AG09309 (cell line): ENCODE data around the gene MYO18A.

ENCODE experiments used
- DNase-seq: peaks from one replicate; pipeline ENCODE4 v3.0.0-alpha.2; 2010; ENCODE audit warnings: low read depth
- H3K4me3 ChIP-seq: 2 replicates; pipeline ENCODE4 v1.5.1; 2011; ENCODE audit warnings: mild to moderate bottlenecking, low read depth, low read length, moderate library complexity; ENCODE audit not compliant: control insufficient read depth
- TF ChIP-seq, protein P1 (sequence below): IDR thresholded peaks from 2 replicates; pipeline ENCODE4 v1.5.1; 2011; ENCODE audit warnings: mild to moderate bottlenecking, low read depth, low read length, inconsistent platforms; ENCODE audit not compliant: insufficient read depth, control insufficient read depth; ENCODE audit errors: missing control alignments

MYO18A gene

DNA sequence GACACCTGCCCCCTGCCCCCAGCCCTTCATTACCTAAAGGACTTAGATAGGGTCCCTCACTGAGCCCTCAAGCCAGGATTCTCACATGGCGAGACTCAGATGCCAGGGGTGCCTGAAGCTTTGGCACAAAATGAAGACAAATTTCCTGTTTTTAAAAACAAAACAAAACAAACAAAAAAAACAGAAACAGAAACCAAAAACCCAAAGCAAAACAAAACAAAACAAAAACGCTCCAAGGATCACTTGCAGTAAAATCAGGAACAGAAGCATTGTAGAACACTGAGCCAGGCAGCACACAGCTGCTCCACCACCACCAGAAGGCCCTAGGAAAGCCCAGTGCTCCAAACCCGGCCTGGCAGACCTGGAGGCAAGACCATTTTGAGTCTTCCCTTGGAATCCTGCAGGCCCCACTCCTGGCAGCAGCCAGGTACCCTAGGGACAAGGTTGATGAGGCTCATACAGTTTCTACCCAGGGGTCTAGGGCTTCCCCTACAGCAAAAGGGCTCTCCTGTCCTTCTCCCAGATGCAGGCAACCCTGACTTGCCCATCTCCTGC, 20.8 kb downstream of the MYO18A start:
- DNase-seq: no peak
- TF ChIP-seq, protein P1, sequence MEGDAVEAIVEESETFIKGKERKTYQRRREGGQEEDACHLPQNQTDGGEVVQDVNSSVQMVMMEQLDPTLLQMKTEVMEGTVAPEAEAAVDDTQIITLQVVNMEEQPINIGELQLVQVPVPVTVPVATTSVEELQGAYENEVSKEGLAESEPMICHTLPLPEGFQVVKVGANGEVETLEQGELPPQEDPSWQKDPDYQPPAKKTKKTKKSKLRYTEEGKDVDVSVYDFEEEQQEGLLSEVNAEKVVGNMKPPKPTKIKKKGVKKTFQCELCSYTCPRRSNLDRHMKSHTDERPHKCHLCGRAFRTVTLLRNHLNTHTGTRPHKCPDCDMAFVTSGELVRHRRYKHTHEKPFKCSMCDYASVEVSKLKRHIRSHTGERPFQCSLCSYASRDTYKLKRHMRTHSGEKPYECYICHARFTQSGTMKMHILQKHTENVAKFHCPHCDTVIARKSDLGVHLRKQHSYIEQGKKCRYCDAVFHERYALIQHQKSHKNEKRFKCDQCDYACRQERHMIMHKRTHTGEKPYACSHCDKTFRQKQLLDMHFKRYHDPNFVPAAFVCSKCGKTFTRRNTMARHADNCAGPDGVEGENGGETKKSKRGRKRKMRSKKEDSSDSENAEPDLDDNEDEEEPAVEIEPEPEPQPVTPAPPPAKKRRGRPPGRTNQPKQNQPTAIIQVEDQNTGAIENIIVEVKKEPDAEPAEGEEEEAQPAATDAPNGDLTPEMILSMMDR: no peak
- H3K4me3 ChIP-seq: no peak overlapping the region

DNA sequence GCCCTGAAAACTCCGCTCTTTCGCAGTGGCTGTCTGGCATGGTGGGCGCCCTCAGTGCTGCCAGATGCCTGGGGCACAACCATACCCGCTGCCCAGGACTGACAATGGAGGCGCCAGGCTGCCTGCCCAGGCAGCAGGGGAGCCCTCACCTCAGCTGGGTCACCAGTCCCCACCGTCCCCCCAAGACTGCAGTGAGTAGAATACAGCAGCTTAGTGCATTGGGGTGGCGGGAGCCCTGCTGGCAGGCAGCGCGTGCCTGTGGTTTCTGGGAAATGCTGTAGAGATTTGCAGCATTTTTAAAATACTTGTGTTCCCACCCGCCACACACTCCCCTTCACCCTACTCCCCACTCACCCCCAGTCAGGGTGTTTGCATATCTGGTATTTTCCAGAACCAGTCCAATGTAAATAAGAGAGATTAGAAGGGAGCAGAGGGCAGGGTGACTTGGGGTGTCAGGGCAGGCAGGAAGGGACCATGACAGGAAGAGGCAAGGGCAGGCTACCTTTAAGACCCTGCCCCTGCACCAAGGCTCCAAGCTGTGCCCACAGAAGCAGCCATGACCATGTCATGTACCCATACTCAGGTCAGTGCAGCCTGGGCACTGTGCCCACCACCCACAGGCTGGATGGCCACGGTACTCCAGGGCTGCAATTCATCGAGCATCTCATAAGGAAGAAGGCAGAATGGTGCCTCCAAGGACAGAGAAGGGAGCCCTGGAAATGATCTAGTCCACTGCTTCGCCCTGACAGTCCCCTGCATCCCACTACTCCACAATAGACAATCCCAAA, 21.5 kb downstream of the MYO18A start:
- no peak overlapping the region for H3K4me3 ChIP-seq
- TF ChIP-seq, protein P1: no peak
- DNase-seq: no peak

DNA sequence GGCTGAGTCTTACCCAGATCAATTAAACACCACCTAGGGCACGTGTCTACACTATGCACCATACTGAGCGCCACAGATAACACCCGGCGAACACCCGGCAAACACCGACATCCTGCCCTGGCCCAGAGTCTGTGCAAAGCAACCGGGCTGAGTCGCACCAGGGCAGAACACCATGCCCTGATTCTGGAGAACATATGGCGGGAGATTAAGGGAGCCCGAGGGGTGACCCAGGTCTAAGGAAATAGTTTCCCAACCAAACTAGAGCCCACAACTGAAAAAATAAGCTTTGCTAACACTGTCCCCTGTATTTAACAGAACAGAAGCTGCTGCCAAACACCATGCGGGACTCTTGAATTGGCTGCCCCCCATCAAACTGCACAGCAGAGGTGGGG, 22.1 kb downstream of the MYO18A start:
- DNase-seq: no peak
- TF ChIP-seq, protein P1: no peak
- no peak overlapping the region for H3K4me3 ChIP-seq

DNA sequence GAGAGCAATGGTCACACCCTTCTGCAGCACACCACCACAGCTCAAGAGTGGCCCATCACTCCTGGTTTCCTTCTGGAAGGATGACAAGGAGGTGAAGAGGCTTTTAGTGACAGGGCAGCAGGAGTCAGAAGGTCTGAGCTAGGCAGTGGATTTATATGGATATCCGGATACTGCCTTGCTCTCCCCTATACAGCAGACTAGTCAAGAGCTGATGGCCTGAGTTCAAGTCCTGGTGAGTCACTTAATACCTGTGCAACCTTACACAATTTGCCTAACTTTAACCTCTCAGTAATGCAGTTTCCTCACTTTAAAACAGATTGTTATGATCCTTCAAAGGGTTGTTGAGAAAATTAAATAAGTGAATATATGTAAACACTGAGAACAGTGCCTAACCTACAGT, 22.9 kb downstream of the MYO18A start:
- TF ChIP-seq, protein P1: no peak
- H3K4me3 ChIP-seq: no peak overlapping the region
- no peak for DNase-seq

DNA sequence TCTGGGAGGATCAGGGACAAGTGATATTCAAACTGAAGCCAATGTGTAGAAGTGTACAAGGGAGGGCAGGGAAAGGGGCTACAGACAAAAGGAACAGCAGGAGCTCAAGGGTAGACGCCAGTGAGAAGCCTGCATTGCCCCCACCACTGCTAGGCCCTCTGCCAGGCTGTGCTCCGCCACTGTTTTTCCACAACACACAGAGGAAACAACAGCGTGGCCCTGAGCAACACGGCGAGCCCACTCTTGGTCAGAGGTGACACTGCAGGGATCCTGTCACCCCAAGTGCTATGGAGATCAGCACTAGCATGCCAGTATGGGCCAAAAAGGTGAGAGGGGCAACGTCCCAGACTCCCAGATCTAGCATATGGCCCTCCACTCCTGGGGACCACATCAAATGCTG, 23.4 kb downstream of the MYO18A start:
- no peak for DNase-seq
- TF ChIP-seq, protein P1: no peak
- H3K4me3 ChIP-seq: no peak overlapping the region

DNA sequence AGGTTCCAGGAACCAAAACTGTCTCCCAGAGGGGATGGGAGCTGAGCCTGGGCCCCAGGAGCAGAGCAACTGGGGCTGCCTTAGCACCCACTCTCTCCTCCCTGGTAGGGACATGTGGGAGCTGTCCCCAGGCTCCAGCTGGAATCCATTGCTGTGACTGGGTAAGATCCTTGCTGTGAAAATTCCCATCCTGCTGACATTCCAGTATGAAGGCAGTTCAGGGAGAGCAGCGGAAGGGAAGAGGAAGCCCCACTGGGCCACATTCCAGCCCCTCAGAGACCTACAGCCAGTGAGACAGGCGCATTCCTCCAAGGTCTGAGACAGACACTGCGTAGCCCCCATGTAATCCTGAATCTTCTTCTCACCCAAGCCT, 24.2 kb downstream of the MYO18A start:
- DNase-seq: no peak
- TF ChIP-seq, protein P1: no peak
- no peak overlapping the region for H3K4me3 ChIP-seq
